Upper lobe of right lung (tissue), 1 donor: ENCODE measurements around the gene MBTPS2. TPM values are rescaled to one million over a fixed set of nuclear protein-coding genes. Genes with fewer than 3 reads are reported as not detected.
"Not testable (repeated sequence)": the region's sequence is repeated elsewhere in the genome, so short reads cannot be mapped to it uniquely, and the experiment has no call there.

ENCODE experiments used
- ATAC-seq: fragments of 200-7000 bp; cut with Tn5 transposase; one replicate; pipeline ENCODE4 v1.9.1; 2020; ENCODE audit warnings: mild to moderate bottlenecking, moderate library complexity
- DNase-seq: peaks from one replicate; pipeline ENCODE4 v3.0.0-alpha.2; 2020
- H3K27ac ChIP-seq: fragments of 200-600 bp; one replicate; pipeline ENCODE4 v1.8.0; 2022
- H3K27me3 ChIP-seq: fragments of 200-600 bp; one replicate; pipeline ENCODE4 v1.8.0; 2022; ENCODE audit warnings: mild to moderate bottlenecking
- H3K36me3 ChIP-seq: fragments of 200-600 bp; one replicate; pipeline ENCODE4 v1.8.0; 2022
- H3K4me1 ChIP-seq: fragments of 200-600 bp; one replicate; pipeline ENCODE4 v1.8.0; 2022
- H3K4me3 ChIP-seq: fragments of 200-600 bp; one replicate; pipeline ENCODE4 v1.8.0; 2022; ENCODE audit warnings: mild to moderate bottlenecking
- H3K9me3 ChIP-seq: fragments of 200-600 bp; one replicate; pipeline ENCODE4 v1.8.0; 2022
- CTCF ChIP-seq: fragments of 200-600 bp; IDR thresholded peaks from one replicate; pipeline ENCODE4 v1.8.0; 2022; ENCODE audit warnings: antibody characterized with exemption
- intact Hi-C: fragments of 100-400 bp; cut with DNase I; formaldehyde crosslinking; loops from one replicate; pipeline ENCODE4 v1.11.0; 2022
- total RNA-seq: library from RNA; stranded (reverse); fragmentation: NEBNext Ultra II Directional; extraction: Animal tissue kit (Norgen Biotek cat#: 25700); gene quantifications from one replicate; pipeline ENCODE4 v1.2.1, GENCODE V29; 2021
- donor health status: DM: no; HTN: yes; CAD: no; lungs with severe emphysema.

MBTPS2 gene
- total RNA-seq, 1 donor from 2014 or later, result 12.6 TPM

- DNase-seq (no peak), ATAC-seq (no peak)
- Histone ChIP-seq H3K4me3 (no peak overlapping the region), H3K9me3 (no peaks in the 10 kb centered on the region), H3K4me1 (no peaks in the 10 kb centered on the region), H3K27ac (no peak overlapping the region), H3K36me3 (no peaks in the 10 kb centered on the region), H3K27me3 (no peaks in the 10 kb centered on the region)
- TF ChIP-seq CTCF, result no peak
- intact Hi-C loops, result no loop called here
Measured at GRCh38 chrX:21816136-21816535, 23.3 kb upstream of the MBTPS2 start.

GRCh38 chrX:21820170-21820569, 19.2 kb upstream of the MBTPS2 start:
- H3K4me1 ChIP-seq, H3K27me3 ChIP-seq, H3K4me3 ChIP-seq, H3K9me3 ChIP-seq, intact Hi-C loops, H3K36me3 ChIP-seq, ATAC-seq, DNase-seq, H3K27ac ChIP-seq: not testable (repeated sequence)

GRCh38 chrX:21821875-21822274, 17.5 kb upstream of the MBTPS2 start:
- intact Hi-C loops, result no loop called here
- Histone ChIP-seq H3K27ac (no peak overlapping the region), H3K36me3 (no peaks in the 10 kb centered on the region), H3K4me3 (no peak overlapping the region), H3K9me3 (no peaks in the 10 kb centered on the region), H3K4me1 (no peaks in the 10 kb centered on the region), H3K27me3 (no peaks in the 10 kb centered on the region)
- DNase-seq (no peak), ATAC-seq (no peak)
- TF ChIP-seq CTCF, result no peak

GRCh38 chrX:21831496-21831895, 7.9 kb upstream of the MBTPS2 start:
- Histone ChIP-seq H3K4me1 (no peaks in the 10 kb centered on the region), H3K27me3 (no peaks in the 10 kb centered on the region), H3K9me3 (no peaks in the 10 kb centered on the region), H3K4me3 (no peak overlapping the region), H3K36me3 (no peaks in the 10 kb centered on the region), H3K27ac (no peak overlapping the region)
- intact Hi-C loops, result no loop called here
- ATAC-seq (no peak), DNase-seq (no peak)
- no peak for TF ChIP-seq CTCF

GRCh38 chrX:21837056-21837455, 2.4 kb upstream of the MBTPS2 start:
- H3K36me3 ChIP-seq, result no peaks in the 10 kb centered on the region
- H3K27ac ChIP-seq, result no peak overlapping the region
- intact Hi-C loops, result no loop called here
- H3K9me3 ChIP-seq, result no peaks in the 10 kb centered on the region
- H3K27me3 ChIP-seq, result no peaks in the 10 kb centered on the region
- TF ChIP-seq CTCF, result no peak
- DNase-seq, result no peak
- no peak overlapping the region for H3K4me3 ChIP-seq
- ATAC-seq, result no peak
- H3K4me1 ChIP-seq, result no peaks in the 10 kb centered on the region

GRCh38 chrX:21838937-21839333, 482 bp upstream of the MBTPS2 start:
- peak overlapping the region; percentile 62 for H3K4me3 ChIP-seq
- intact Hi-C loops, result no loop called here

More at GRCh38 chrX:21838937-21839333, 482 bp upstream of the MBTPS2 start:
- Histone ChIP-seq H3K4me1 (no peaks in the 10 kb centered on the region), H3K9me3 (no peaks in the 10 kb centered on the region), H3K36me3 (no peaks in the 10 kb centered on the region), H3K27ac (peak overlapping the region; percentile 88), H3K27me3 (no peaks in the 10 kb centered on the region)
- TF ChIP-seq CTCF, result no peak
- DNase-seq, result no peak
- peak; percentile 19 for ATAC-seq
